Measurements from ENCODE around the gene PIGZ.
"Not testable (repeated sequence)": the region's sequence is repeated elsewhere in the genome, so short reads cannot be mapped to it uniquely, and the experiment has no call there.

The PIGZ gene

DNA sequence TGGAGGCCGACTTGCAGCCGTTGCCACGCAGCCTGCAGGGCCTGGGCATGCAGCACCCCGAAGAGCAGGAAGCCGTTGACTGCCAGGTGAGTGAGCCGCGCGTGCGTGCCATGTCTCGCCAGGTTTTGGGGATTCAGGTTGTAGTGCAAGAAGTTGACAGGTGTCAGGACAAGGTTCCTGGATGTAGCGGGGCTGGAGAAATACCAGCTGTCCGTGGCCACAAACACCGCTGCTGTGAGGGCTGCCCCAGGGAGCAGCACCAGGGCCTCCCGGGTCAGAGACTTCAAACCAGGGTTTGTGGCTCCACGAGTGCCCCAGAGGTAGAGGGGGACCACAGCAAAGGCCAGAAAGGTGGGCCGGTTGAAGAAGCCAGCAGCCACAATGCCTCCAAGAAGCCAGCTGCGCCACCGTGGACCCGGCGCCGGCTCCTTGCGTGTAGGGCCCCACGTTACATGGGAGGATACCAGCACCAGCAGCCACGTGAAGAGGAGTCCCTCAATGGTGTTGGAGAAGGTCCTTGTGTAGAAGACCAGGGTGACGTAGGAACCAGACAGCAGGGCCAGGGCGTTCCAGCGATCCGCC, 20.7 kb downstream of the PIGZ start:
- Mint-ChIP-seq H3K36me3 (ENCODE audit: insufficient read depth) (peaks cover 11% of the 10 kb centered on the region), H3K27ac (ENCODE audit: low read depth) (no peak overlapping the region), H3K4me1 (peaks cover 7% of the 10 kb centered on the region), H3K4me3 (no peak overlapping the region), H3K27me3 (no peaks in the 10 kb centered on the region), H3K9me3 (no peaks in the 10 kb centered on the region)
- DNase-seq (ENCODE audit: low spot score in 2 of 2) (no peak), ATAC-seq (replicated peaks; ENCODE audit: extremely low read depth, poor library complexity, severe bottlenecking) (no peak)

DNA sequence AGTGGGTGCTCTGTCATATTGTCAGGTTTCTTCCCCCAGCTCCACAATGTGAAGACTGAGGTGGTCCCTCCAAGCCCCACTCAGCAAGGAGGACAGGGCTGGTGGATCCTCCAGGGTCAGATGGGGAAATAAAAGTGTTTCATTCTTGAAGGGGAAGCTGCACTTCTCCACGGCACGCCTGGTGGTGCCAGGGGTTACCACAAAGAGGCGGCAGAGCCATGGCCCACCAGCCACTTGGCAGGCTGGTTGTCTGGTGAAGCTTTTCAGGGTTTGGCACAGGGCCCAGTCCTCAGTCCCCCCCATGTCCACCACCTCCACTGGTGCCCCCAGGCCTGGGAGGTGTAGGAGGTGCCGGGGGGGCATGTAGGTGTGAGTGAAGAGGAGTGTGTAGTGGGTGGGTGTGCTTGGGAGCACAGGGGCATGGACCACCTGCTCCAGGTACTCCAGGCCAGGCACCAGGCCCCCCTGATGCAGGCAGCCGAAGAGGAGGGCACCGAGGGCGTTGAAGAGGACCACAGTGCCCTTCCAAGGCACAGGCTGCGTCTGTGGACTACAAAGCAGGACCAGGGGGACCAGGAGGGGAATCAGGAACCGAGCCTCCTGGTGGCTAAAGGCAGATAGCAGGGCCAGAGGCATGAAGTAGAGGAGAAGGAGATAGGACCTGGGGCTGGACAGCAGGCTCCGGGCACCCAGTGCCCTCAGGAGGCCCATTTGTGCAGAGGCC, 21.3 kb downstream of the PIGZ start:
- Mint-ChIP-seq H3K4me1 (peaks cover 11% of the 10 kb centered on the region), H3K9me3 (no peaks in the 10 kb centered on the region), H3K4me3 (no peak overlapping the region), H3K27me3 (no peaks in the 10 kb centered on the region), H3K36me3 (ENCODE audit: insufficient read depth) (peaks cover 15% of the 10 kb centered on the region), H3K27ac (ENCODE audit: low read depth) (no peak overlapping the region)
- DNase-seq (ENCODE audit: low spot score in 2 of 2) (no peak), ATAC-seq (replicated peaks; ENCODE audit: extremely low read depth, poor library complexity, severe bottlenecking) (no peak)

DNA sequence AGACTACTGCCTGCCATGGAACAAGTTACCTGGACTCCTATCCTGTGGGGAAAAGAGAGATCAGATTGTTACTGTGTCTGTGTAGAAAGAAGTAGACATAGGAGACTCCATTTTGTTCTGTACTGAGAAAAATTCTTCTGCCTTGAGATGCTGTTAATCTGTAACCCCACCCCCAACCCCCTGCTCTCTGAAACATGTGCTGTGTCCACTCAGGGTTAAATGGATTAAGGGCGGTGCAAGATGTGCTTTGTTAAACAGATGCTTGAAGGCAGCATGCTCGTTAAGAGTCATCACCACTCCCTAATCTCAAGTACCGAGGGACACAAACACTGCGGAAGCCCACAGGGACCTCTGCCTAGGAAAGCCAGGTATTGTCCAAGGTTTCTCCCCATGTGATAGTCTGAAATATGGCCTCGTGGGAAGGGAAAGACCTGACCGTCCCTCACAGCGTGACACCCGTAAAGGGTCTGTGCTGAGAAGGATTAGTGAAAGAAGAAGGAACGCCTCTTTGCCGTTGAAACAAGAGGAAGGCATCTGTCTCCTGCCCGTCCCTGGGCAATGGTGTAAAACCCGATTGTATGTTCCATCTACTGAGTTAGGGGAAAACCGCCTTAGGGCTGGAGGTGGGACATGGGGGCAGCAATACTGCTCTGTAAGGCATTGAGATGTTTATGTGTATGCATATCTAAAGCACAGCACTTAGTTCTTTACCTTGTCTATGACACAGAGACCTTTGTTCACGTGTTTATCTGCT, 24.4 kb downstream of the PIGZ start:
- H3K27me3 Mint-ChIP-seq; DNase-seq (ENCODE audit: low spot score in 2 of 2); ATAC-seq (replicated peaks; ENCODE audit: extremely low read depth, poor library complexity, severe bottlenecking); H3K9me3 Mint-ChIP-seq: not testable (repeated sequence)
- Mint-ChIP-seq H3K4me1 (peaks cover 31% of the 10 kb centered on the region), H3K36me3 (ENCODE audit: insufficient read depth) (peaks cover 30% of the 10 kb centered on the region), H3K4me3 (peak overlapping the region; percentile 98), H3K27ac (ENCODE audit: low read depth) (peak overlapping the region; percentile 98)

DNA sequence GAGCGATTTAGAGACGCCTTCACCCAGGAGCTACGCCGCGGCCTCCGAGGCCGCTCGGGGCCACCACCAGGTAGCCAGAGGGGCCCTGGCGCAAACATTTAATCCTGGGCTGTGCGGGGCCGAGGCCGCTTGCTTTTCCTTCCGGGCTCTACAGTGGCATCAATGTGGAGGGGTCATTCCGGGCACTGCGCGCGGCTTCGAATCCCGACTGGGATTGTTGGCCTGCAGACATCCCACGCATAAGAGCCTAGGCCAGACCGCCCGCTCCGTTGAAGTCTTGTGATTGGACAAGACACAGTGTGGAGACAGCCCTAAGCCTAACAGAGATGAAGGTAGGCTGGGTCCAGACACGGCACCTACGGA, 25.7 kb downstream of the PIGZ start:
- H3K27ac Mint-ChIP-seq (ENCODE audit: low read depth), result peak overlapping the region; percentile 98
- H3K27me3 Mint-ChIP-seq, result no peaks in the 10 kb centered on the region
- ATAC-seq (replicated peaks; ENCODE audit: extremely low read depth, poor library complexity, severe bottlenecking), result no peak
- H3K4me1 Mint-ChIP-seq, result peaks cover 31% of the 10 kb centered on the region
- DNase-seq (ENCODE audit: low spot score in 2 of 2), result no peak
- no peaks in the 10 kb centered on the region for H3K9me3 Mint-ChIP-seq
- peak overlapping the region; percentile 98 for H3K4me3 Mint-ChIP-seq
- H3K36me3 Mint-ChIP-seq (ENCODE audit: insufficient read depth), result peaks cover 42% of the 10 kb centered on the region

DNA sequence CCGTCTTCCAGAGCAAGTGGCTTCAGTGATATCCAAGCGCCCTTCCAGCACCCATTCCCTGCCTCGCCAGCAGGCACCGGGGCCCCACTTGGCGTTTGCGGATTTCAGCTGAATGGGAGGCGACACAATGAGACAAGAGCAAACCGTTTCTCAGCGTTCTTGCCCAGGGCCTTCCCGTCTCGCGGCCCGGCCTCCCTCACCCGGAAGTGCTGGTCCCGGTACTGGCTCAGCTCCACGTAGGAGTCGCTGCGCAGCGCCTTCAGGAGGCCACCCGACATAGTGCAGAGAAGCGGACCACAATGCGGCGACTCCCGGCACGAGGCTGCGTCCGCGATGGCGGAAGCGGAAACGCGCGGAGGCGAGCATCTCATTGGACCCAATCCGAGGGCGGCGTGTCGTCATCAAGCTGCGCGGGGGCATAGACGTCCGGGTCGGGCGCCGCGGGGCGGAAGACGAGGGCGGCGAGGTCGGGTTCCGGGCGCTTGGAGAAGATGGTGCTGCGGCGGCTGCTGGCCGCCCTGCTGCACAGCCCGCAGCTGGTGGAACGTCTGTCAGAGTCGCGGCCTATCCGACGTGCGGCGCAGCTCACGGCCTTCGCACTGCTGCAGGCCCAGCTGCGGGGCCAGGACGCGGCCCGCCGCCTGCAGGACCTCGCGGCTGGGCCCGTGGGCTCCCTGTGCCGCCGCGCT, 26.3 kb downstream of the PIGZ start, which contains the start of gene NCBP2:
NCBP2 (minus strand) TSS at position 303 of the 689 bp plus-strand sequence; CDS start at position 278, 25 bp downstream.
- peak; percentile 99 for DNase-seq (ENCODE audit: low spot score in 2 of 2)
- no peaks in the 10 kb centered on the region for H3K27me3 Mint-ChIP-seq
- peak within 1 kb of the TSS; percentile 98 for H3K4me3 Mint-ChIP-seq
- H3K9me3 Mint-ChIP-seq, result no peaks in the 10 kb centered on the region
- H3K36me3 Mint-ChIP-seq (ENCODE audit: insufficient read depth), result peaks cover 47% of the 10 kb centered on the region
- H3K4me1 Mint-ChIP-seq, result peaks cover 31% of the 10 kb centered on the region
- peak within 1 kb of the TSS; percentile 98 for H3K27ac Mint-ChIP-seq (ENCODE audit: low read depth)
- peak; percentile 94 for ATAC-seq (replicated peaks; ENCODE audit: extremely low read depth, poor library complexity, severe bottlenecking)

DNA sequence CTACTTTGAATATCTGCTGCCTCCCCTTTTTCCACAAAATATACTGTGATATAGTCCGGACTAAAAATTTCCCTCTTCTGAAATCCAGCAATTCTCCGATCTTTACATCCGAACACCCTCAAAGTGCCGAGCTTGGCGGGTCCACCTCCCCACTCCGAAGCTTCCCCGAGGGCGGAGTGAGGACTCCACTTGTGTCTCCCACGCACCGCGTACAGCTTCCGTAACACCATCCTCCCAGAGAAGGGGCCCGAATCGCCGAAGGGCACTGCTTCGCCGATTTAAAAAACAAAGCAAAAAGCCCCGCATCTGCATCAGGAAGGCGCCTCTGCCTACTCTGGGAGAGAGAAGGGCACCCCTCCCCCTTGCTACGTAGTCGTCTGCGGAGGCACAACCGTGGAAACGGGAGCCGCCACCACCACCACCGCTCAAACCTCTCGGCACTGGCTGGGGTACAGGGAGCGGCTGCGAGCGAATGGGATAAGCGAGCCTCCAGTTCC, 26.9 kb downstream of the PIGZ start:
- peak overlapping the region; percentile 98 for H3K27ac Mint-ChIP-seq (ENCODE audit: low read depth)
- peaks cover 31% of the 10 kb centered on the region for H3K4me1 Mint-ChIP-seq

DNA sequence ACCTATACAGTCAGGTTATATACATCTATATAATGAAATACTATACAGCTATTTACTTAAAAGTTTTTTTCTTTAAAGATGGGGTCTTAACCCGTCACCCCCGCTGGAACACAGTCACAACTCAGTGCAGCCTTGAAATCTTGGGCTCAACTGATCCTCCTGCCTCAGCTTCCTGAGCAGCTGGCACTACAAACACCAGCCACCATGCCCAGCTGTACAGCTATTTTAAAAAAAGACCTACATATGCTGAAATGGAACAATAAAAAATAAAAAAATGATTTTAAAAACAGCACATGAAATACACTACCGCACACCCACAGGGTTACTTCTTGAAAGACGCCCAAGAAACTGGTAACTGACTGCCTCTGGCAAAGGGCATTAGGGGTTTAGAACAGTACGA, 30.1 kb downstream of the PIGZ start:
- no peaks in the 10 kb centered on the region for H3K9me3 Mint-ChIP-seq
- H3K27me3 Mint-ChIP-seq, result no peaks in the 10 kb centered on the region
- H3K4me3 Mint-ChIP-seq, result no peak overlapping the region
- H3K27ac Mint-ChIP-seq (ENCODE audit: low read depth), result no peak overlapping the region
- H3K4me1 Mint-ChIP-seq, result peaks cover 30% of the 10 kb centered on the region
- peaks cover 72% of the 10 kb centered on the region for H3K36me3 Mint-ChIP-seq (ENCODE audit: insufficient read depth)
- DNase-seq (ENCODE audit: low spot score in 2 of 2) (no peak), ATAC-seq (replicated peaks; ENCODE audit: extremely low read depth, poor library complexity, severe bottlenecking) (no peak)

More for the DNA sequence above, 26.9 kb downstream of the PIGZ start:
- H3K27me3 Mint-ChIP-seq, result no peaks in the 10 kb centered on the region
- DNase-seq (ENCODE audit: low spot score in 2 of 2), result peak; percentile 40 to 48
- H3K36me3 Mint-ChIP-seq (ENCODE audit: insufficient read depth), result peaks cover 53% of the 10 kb centered on the region
- peak; percentile 45 for ATAC-seq (replicated peaks; ENCODE audit: extremely low read depth, poor library complexity, severe bottlenecking)
- no peaks in the 10 kb centered on the region for H3K9me3 Mint-ChIP-seq
- H3K4me3 Mint-ChIP-seq, result peak overlapping the region; percentile 98

DNA sequence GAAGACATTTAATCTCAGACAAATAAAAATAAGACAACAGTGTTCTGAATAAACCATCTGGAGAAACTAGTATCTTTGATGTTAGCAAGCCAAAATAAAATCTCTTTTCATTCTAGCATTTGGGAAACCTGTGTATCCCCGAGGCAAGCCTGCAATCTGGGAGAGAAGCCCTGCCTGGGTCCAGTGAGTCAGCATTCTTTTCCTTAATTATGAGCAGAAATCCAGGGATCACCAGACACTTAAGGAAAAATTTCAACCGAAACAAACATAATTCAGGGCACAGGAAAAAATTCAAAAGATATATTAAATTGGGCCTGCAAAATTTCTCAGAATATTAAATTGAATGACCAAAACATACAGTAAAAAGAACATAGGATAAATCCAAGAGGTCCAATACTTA, 30.5 kb downstream of the PIGZ start:
- no peak for DNase-seq (ENCODE audit: low spot score in 2 of 2)
- Mint-ChIP-seq H3K27me3 (no peaks in the 10 kb centered on the region), H3K4me3 (no peak overlapping the region), H3K9me3 (no peaks in the 10 kb centered on the region), H3K4me1 (peaks cover 26% of the 10 kb centered on the region), H3K36me3 (ENCODE audit: insufficient read depth) (peaks cover 72% of the 10 kb centered on the region), H3K27ac (ENCODE audit: low read depth) (no peak overlapping the region)
- no peak for ATAC-seq (replicated peaks; ENCODE audit: extremely low read depth, poor library complexity, severe bottlenecking)

DNA sequence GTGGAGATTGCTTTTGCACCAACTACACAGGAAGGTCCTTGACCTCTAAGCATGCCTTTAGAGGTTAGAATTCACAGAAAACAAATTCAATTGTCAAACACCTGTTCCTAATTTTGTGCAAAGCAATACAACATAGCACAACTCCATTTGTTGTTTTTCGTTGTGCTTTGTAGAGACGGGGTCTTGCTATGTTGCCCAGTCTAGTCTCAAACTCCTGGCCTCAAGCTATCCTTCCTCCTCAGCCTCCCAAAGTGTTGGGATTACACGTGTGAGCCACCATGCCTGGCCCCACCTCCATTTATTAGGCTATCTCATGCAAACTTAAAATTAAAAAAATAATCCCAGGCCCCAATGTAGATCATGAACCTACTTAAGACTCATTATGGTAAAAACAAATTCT, 32.3 kb downstream of the PIGZ start:
- peaks cover 10% of the 10 kb centered on the region for H3K4me1 Mint-ChIP-seq
- H3K9me3 Mint-ChIP-seq, result no peaks in the 10 kb centered on the region
- H3K27me3 Mint-ChIP-seq, result no peaks in the 10 kb centered on the region
- H3K27ac Mint-ChIP-seq (ENCODE audit: low read depth), result no peak overlapping the region
- H3K36me3 Mint-ChIP-seq (ENCODE audit: insufficient read depth), result peaks cover 71% of the 10 kb centered on the region
- ATAC-seq (replicated peaks; ENCODE audit: extremely low read depth, poor library complexity, severe bottlenecking), result no peak
- H3K4me3 Mint-ChIP-seq, result no peak overlapping the region
- DNase-seq (ENCODE audit: low spot score in 2 of 2), result no peak

DNA sequence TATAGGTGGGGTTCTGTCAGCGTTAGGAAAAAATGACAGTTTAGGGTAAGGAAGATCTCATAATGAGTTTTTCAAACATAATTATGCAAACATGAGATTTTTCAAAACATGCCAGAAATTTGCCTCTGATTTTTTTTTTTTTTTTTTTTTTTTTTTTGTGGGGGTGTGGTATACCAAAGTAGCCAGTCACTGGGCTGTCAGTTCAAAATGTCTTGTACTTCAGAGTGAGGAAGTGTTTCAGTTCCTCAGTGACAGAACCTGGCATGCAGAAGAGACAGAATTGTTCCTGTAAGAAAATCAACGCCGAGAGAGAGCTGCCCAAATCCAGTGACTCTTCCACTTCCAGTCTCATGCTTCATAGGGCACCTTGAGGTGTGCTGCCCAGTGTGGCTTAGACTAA, 36.0 kb downstream of the PIGZ start:
- ATAC-seq (replicated peaks; ENCODE audit: extremely low read depth, poor library complexity, severe bottlenecking), result no peak
- Mint-ChIP-seq H3K27me3 (no peaks in the 10 kb centered on the region), H3K36me3 (ENCODE audit: insufficient read depth) (peaks cover 64% of the 10 kb centered on the region), H3K27ac (ENCODE audit: low read depth) (no peak overlapping the region), H3K4me3 (no peak overlapping the region), H3K4me1 (no peaks in the 10 kb centered on the region), H3K9me3 (no peaks in the 10 kb centered on the region)
- DNase-seq (ENCODE audit: low spot score in 2 of 2), result no peak

DNA sequence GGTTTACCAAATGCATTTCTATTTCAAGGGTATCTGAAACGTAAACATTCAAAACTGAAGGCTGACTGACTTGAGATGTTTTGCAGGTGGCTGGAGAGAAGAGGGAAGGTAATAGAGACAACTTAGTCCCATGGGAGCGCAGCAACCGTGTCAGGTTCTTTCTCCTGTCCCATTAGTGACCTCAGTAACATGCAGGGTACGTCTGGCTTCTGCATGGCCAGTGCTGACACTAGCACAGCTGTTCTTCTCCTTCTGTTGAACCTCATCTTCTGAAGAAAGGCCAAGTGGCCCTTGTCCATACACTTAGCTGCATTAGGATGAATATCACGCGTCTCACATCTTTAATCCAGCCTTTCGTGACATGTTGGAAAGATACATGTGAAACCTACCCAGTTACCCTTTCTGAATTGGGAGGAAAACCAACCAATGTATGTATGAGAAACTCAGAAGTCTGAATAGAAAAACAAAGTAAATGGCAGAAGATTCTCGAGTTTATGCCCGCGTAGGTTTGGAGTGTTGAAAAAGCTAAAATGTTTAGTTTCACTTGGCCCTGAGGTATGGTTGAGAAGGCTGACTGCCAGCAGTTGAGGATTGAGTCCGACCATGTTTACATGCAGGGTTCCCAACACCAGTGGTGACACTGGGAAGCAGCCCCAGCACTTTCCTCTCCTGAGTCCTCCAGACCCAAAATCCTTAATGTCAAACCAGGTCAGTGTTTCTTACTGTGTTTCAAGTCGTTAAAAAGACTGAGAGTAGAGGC, 36.6 kb downstream of the PIGZ start:
- H3K4me3 Mint-ChIP-seq, result no peak overlapping the region
- H3K27ac Mint-ChIP-seq (ENCODE audit: low read depth), result no peak overlapping the region
- ATAC-seq (replicated peaks; ENCODE audit: extremely low read depth, poor library complexity, severe bottlenecking) (no peak), DNase-seq (ENCODE audit: low spot score in 2 of 2) (no peak)
- H3K9me3 Mint-ChIP-seq, result no peaks in the 10 kb centered on the region
- no peaks in the 10 kb centered on the region for H3K4me1 Mint-ChIP-seq
- no peaks in the 10 kb centered on the region for H3K27me3 Mint-ChIP-seq
- peaks cover 63% of the 10 kb centered on the region for H3K36me3 Mint-ChIP-seq (ENCODE audit: insufficient read depth)

DNA sequence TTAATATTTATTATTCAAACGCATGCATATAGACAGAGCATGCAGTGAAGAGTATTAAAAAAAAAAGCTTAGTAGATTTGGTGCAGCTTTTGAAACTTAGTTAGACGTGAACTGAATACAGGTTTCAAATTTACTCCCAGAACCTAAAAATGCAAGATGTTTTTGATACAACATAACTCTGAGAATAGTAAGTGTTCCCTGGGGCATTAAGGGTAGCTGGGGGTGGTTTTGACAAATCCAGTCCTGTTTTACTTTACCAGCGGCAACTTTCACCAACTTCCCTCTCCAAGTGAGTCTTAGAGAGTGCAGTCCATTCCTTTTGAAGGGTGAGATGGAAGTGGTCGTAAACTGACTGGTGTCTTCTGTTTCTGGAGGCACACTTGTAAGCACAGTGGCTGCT, 37.5 kb downstream of the PIGZ start:
- H3K27me3 Mint-ChIP-seq, result no peaks in the 10 kb centered on the region
- no peak overlapping the region for H3K4me3 Mint-ChIP-seq
- peaks cover 57% of the 10 kb centered on the region for H3K36me3 Mint-ChIP-seq (ENCODE audit: insufficient read depth)
- H3K4me1 Mint-ChIP-seq, result no peaks in the 10 kb centered on the region
- DNase-seq (ENCODE audit: low spot score in 2 of 2), result no peak
- no peak overlapping the region for H3K27ac Mint-ChIP-seq (ENCODE audit: low read depth)
- no peaks in the 10 kb centered on the region for H3K9me3 Mint-ChIP-seq
- no peak for ATAC-seq (replicated peaks; ENCODE audit: extremely low read depth, poor library complexity, severe bottlenecking)

Data from central memory CD8-positive, alpha-beta T cell (primary cell).